ENCODE data around the gene PABPN1L. TPM values are rescaled to one million over a fixed set of nuclear protein-coding genes. Genes with fewer than 3 reads are reported as not detected.

PABPN1L gene
- total and polyA plus RNA-seq, 2 of the 13 experiments (the other 11 are each of a cell fraction or from before 2014, with no cell fraction given), result not detected

DNA sequence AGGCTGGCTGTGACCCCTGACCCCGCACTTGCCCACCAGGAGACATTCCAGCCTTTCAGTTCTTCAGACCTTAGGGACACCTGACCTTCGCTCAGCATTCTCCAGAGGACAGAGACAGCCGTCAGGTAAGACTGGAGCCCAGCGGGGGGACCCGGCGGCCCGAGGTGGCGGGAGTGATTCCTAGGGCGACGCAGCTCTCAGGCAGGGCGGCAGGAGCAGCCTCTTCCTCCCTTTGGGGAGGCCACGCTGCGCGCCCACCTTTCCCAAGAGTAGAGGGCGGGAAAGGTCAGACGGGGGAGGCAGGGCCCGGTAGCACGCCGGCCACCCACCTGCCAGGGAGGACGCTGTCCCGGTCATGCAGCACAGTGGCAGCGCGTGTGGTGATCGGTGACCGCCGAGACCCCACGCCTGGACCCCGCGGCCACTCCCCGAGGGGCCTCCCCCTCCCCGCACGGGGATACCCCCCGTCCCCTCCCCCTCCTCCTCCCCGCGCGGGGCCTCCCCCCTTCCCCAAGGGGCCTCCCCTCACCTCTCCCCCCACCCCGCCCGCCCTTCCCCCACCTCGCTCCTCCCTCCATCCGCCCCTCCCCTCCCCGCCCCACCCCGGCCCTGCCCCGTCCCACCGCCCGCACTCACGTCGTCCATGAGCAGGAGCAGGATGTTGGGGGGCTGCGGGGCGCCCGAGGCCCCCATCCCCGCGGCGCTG lies 10.2 kb downstream of the PABPN1L start (continued):
- TF ChIP-seq, protein P1, sequence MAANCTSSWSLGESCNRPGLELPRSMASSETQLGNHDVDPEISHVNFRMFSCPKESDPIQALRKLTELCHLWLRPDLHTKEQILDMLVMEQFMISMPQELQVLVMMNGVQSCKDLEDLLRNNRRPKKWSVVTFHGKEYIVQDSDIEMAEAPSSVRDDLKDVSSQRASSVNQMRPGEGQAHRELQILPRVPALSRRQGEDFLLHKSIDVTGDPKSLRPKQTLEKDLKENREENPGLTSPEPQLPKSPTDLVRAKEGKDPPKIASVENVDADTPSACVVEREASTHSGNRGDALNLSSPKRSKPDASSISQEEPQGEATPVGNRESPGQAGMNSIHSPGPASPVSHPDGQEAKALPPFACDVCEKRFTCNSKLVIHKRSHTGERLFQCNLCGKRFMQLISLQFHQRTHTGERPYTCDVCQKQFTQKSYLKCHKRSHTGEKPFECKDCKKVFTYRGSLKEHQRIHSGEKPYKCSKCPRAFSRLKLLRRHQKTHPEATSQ (CRISPR knock-in tag; IDR thresholded peaks at IDR 0.05; ENCODE audit: borderline replicate concordance), result no peak
- TF ChIP-seq ERF (CRISPR knock-in tag; IDR thresholded peaks at IDR 0.05) (no peak), MLLT10 (CRISPR knock-in tag; IDR thresholded peaks at IDR 0.05) (no peak), CC2D1A (CRISPR knock-in tag; IDR thresholded peaks at IDR 0.05) (no peak), ZFP1 (CRISPR knock-in tag; IDR thresholded peaks at IDR 0.05) (no peak), ZNF33A (CRISPR knock-in tag; IDR thresholded peaks at IDR 0.05; ENCODE audit: borderline replicate concordance) (no peak), AGO2 (optimal IDR thresholded peaks at IDR 0.05; ENCODE audit: low read depth, low read length) (peak; percentile 49), HOXA9 (CRISPR knock-in tag; IDR thresholded peaks at IDR 0.05; ENCODE audit: borderline replicate concordance) (peak; percentile 24; the same call in 1 of the 2 replicates), ZSCAN22 (CRISPR knock-in tag; IDR thresholded peaks at IDR 0.05) (peak; percentile 74; the same call in 1 of the 2 replicates), AGO1 (IDR thresholded peaks at IDR 0.05; ENCODE audit: low read depth, low read length, poor library complexity, severe bottlenecking) (no peak), KMT2A (CRISPR knock-in tag; IDR thresholded peaks at IDR 0.05) (no peak)
- TF ChIP-seq, protein P2, sequence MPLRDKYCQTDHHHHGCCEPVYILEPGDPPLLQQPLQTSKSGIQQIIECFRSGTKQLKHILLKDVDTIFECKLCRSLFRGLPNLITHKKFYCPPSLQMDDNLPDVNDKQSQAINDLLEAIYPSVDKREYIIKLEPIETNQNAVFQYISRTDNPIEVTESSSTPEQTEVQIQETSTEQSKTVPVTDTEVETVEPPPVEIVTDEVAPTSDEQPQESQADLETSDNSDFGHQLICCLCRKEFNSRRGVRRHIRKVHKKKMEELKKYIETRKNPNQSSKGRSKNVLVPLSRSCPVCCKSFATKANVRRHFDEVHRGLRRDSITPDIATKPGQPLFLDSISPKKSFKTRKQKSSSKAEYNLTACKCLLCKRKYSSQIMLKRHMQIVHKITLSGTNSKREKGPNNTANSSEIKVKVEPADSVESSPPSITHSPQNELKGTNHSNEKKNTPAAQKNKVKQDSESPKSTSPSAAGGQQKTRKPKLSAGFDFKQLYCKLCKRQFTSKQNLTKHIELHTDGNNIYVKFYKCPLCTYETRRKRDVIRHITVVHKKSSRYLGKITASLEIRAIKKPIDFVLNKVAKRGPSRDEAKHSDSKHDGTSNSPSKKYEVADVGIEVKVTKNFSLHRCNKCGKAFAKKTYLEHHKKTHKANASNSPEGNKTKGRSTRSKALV (CRISPR knock-in tag; IDR thresholded peaks at IDR 0.05), result no peak
- TF ChIP-seq, protein P3, sequence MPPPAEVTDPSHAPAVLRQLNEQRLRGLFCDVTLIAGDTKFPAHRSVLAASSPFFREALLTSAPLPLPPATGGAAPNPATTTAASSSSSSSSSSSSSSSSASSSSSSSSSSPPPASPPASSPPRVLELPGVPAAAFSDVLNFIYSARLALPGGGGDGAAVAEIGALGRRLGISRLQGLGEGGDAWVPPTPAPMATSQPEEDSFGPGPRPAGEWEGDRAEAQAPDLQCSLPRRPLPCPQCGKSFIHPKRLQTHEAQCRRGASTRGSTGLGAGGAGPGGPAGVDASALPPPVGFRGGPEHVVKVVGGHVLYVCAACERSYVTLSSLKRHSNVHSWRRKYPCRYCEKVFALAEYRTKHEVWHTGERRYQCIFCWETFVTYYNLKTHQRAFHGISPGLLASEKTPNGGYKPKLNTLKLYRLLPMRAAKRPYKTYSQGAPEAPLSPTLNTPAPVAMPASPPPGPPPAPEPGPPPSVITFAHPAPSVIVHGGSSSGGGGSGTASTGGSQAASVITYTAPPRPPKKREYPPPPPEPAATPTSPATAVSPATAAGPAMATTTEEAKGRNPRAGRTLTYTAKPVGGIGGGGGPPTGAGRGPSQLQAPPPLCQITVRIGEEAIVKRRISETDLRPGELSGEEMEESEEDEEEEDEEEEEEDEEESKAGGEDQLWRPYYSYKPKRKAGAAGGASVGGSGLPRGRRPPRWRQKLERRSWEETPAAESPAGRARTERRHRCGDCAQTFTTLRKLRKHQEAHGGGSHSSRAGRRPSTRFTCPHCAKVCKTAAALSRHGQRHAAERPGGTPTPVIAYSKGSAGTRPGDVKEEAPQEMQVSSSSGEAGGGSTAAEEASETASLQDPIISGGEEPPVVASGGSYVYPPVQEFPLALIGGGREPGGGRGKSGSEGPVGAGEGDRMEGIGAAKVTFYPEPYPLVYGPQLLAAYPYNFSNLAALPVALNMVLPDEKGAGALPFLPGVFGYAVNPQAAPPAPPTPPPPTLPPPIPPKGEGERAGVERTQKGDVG (CRISPR knock-in tag; IDR thresholded peaks at IDR 0.05; ENCODE audit: borderline replicate concordance), result peak; percentile 44; the same call in 1 of the 2 replicates
- TF ChIP-seq, protein P4, sequence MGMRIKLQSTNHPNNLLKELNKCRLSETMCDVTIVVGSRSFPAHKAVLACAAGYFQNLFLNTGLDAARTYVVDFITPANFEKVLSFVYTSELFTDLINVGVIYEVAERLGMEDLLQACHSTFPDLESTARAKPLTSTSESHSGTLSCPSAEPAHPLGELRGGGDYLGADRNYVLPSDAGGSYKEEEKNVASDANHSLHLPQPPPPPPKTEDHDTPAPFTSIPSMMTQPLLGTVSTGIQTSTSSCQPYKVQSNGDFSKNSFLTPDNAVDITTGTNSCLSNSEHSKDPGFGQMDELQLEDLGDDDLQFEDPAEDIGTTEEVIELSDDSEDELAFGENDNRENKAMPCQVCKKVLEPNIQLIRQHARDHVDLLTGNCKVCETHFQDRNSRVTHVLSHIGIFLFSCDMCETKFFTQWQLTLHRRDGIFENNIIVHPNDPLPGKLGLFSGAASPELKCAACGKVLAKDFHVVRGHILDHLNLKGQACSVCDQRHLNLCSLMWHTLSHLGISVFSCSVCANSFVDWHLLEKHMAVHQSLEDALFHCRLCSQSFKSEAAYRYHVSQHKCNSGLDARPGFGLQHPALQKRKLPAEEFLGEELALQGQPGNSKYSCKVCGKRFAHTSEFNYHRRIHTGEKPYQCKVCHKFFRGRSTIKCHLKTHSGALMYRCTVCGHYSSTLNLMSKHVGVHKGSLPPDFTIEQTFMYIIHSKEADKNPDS (CRISPR knock-in tag; IDR thresholded peaks at IDR 0.05), result no peak
- TF ChIP-seq, protein P5, sequence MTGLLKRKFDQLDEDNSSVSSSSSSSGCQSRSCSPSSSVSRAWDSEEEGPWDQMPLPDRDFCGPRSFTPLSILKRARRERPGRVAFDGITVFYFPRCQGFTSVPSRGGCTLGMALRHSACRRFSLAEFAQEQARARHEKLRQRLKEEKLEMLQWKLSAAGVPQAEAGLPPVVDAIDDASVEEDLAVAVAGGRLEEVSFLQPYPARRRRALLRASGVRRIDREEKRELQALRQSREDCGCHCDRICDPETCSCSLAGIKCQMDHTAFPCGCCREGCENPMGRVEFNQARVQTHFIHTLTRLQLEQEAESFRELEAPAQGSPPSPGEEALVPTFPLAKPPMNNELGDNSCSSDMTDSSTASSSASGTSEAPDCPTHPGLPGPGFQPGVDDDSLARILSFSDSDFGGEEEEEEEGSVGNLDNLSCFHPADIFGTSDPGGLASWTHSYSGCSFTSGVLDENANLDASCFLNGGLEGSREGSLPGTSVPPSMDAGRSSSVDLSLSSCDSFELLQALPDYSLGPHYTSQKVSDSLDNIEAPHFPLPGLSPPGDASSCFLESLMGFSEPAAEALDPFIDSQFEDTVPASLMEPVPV (CRISPR knock-in tag; IDR thresholded peaks at IDR 0.05), result 0 out of 2 replicates have a peak, but pooled peaks have one; percentile 47
- TF ChIP-seq, protein P6, sequence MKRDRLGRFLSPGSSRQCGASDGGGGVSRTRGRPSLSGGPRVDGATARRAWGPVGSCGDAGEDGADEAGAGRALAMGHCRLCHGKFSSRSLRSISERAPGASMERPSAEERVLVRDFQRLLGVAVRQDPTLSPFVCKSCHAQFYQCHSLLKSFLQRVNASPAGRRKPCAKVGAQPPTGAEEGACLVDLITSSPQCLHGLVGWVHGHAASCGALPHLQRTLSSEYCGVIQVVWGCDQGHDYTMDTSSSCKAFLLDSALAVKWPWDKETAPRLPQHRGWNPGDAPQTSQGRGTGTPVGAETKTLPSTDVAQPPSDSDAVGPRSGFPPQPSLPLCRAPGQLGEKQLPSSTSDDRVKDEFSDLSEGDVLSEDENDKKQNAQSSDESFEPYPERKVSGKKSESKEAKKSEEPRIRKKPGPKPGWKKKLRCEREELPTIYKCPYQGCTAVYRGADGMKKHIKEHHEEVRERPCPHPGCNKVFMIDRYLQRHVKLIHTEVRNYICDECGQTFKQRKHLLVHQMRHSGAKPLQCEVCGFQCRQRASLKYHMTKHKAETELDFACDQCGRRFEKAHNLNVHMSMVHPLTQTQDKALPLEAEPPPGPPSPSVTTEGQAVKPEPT (CRISPR knock-in tag; IDR thresholded peaks at IDR 0.05; ENCODE audit: low read depth), result no peak

Measured in HepG2 (cell line).